Loucy (cell line): ENCODE results near the gene CDK7.

Experiments used
- H2AFZ ChIP-seq: fragments of 200-600 bp; sonication (generic); 2 replicates; pipeline ENCODE4 v1.6.0; 2016; ENCODE audit warnings: antibody characterized with exemption, mild to moderate bottlenecking, low read length, moderate library complexity
- H3F3A ChIP-seq: fragments of 200-600 bp; 2 replicates; pipeline ENCODE4 v1.6.0; 2016; ENCODE audit warnings: antibody characterized with exemption, low read depth, mild to moderate bottlenecking
- H3K27me3 ChIP-seq: fragments of 200-600 bp; sonication (generic); 2 replicates; pipeline ENCODE4 v1.6.1; 2014; ENCODE audit warnings: low read length, mild to moderate bottlenecking; ENCODE audit not compliant: insufficient read depth, poor library complexity, severe bottlenecking
- H3K36me3 ChIP-seq: fragments of 200-600 bp; sonication (generic); 2 replicates; pipeline ENCODE4 v1.6.1; 2016; ENCODE audit warnings: low read length; ENCODE audit not compliant: insufficient read depth
- H3K4me1 ChIP-seq: fragments of 200-600 bp; sonication (generic); 2 replicates; pipeline ENCODE4 v1.5.1; 2014; ENCODE audit warnings: low read length, mild to moderate bottlenecking; ENCODE audit not compliant: insufficient read depth, poor library complexity, severe bottlenecking
- H3K4me2 ChIP-seq: fragments of 200-600 bp; sonication (generic); 2 replicates; pipeline ENCODE4 v1.6.0; 2014; ENCODE audit warnings: antibody characterized with exemption, low read length, low read depth, mild to moderate bottlenecking; ENCODE audit not compliant: poor library complexity, severe bottlenecking
- H3K4me3 ChIP-seq: fragments of 200-600 bp; sonication (generic); 2 replicates; pipeline ENCODE4 v1.5.1; 2014; ENCODE audit warnings: low read length, mild to moderate bottlenecking, mixed read lengths; ENCODE audit not compliant: poor library complexity, severe bottlenecking
- H3K79me2 ChIP-seq: fragments of 200-600 bp; sonication (generic); 2 replicates; pipeline ENCODE4 v1.6.1; 2014; ENCODE audit warnings: low read length; ENCODE audit not compliant: insufficient read depth
- H3K9ac ChIP-seq: fragments of 200-600 bp; sonication (generic); 2 replicates; pipeline ENCODE4 v1.6.0; 2014; ENCODE audit warnings: mild to moderate bottlenecking, low read depth, low read length, moderate library complexity; ENCODE audit not compliant: poor library complexity, severe bottlenecking
- H3K9me2 ChIP-seq: fragments of 200-600 bp; sonication (generic); replicated peaks from 2 replicates; pipeline ENCODE4 v1.6.1; 2016; ENCODE audit warnings: low read depth, low read length, mixed read lengths
- H3K9me3 ChIP-seq: fragments of 200-600 bp; sonication (generic); 2 replicates; pipeline ENCODE4 v1.6.1; 2014; ENCODE audit warnings: mild to moderate bottlenecking, antibody characterized with exemption, low read length, low read depth; ENCODE audit not compliant: insufficient read depth
- H4K20me1 ChIP-seq: fragments of 200-600 bp; sonication (generic); 2 replicates; pipeline ENCODE4 v1.6.0; 2014; ENCODE audit warnings: antibody characterized with exemption, low read length, mild to moderate bottlenecking; ENCODE audit not compliant: insufficient read depth, poor library complexity, severe bottlenecking
- EZH2phosphoT487 ChIP-seq: fragments of 200-600 bp; IDR thresholded peaks from 2 replicates; pipeline ENCODE4 v1.6.1; 2018; ENCODE audit warnings: antibody characterized with exemption, mild to moderate bottlenecking, moderate library complexity, borderline replicate concordance
- TF ChIP-seq, protein P1 (sequence below): fragments of 200-600 bp; sonication (generic); conservative IDR thresholded peaks from 2 replicates; pipeline ENCODE4 v1.5.1; 2014; ENCODE audit warnings: mild to moderate bottlenecking, antibody characterized with exemption, low read length

CDK7 gene

DNA sequence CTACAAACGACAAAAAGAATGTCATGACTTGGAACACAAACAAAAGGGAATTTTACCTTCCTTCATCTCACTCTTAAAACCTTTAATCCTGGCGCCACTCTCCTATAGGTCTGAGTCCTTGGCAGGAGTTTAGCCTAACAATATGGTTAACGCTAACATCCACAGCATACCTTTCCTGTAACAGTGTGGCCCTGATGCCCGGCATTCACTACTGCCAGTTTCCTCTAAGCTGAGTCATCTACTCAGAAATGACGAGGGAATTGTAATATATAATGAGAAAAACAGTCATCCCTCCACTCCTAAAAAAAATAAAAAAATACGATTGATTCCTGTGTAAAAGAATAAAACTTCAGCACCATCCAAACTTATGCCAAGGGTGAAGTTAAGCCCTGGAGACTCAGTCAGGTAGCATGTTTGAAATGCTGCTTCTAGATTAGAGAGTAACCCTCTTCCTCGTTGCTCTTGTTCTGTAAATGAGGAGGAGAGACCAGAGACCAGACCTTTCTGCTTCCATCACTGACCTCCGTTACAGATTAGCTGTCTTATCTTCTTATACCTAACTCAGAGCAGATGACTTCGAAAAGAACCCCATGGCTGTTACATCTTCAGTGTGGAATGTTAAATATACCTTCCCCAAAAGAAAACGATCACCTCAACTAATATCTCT lies 60.5 kb downstream of the CDK7 start:
- Histone ChIP-seq H3K27me3 (no peaks in the 10 kb centered on the region), H3F3A (no peaks in the 10 kb centered on the region), H3K79me2 (no peaks in the 10 kb centered on the region), H3K4me1 (no peaks in the 10 kb centered on the region), H3K9ac (no peak overlapping the region), H2AFZ (no peak overlapping the region), H4K20me1 (no peaks in the 10 kb centered on the region), H3K4me3 (no peak overlapping the region), H3K9me2 (no peaks in the 10 kb centered on the region), H3K4me2 (no peak overlapping the region), H3K36me3 (no peaks in the 10 kb centered on the region), H3K9me3 (no peaks in the 10 kb centered on the region)
- TF ChIP-seq EZH2phosphoT487, result no peak
- TF ChIP-seq, protein P1, sequence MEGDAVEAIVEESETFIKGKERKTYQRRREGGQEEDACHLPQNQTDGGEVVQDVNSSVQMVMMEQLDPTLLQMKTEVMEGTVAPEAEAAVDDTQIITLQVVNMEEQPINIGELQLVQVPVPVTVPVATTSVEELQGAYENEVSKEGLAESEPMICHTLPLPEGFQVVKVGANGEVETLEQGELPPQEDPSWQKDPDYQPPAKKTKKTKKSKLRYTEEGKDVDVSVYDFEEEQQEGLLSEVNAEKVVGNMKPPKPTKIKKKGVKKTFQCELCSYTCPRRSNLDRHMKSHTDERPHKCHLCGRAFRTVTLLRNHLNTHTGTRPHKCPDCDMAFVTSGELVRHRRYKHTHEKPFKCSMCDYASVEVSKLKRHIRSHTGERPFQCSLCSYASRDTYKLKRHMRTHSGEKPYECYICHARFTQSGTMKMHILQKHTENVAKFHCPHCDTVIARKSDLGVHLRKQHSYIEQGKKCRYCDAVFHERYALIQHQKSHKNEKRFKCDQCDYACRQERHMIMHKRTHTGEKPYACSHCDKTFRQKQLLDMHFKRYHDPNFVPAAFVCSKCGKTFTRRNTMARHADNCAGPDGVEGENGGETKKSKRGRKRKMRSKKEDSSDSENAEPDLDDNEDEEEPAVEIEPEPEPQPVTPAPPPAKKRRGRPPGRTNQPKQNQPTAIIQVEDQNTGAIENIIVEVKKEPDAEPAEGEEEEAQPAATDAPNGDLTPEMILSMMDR, result no peak

DNA sequence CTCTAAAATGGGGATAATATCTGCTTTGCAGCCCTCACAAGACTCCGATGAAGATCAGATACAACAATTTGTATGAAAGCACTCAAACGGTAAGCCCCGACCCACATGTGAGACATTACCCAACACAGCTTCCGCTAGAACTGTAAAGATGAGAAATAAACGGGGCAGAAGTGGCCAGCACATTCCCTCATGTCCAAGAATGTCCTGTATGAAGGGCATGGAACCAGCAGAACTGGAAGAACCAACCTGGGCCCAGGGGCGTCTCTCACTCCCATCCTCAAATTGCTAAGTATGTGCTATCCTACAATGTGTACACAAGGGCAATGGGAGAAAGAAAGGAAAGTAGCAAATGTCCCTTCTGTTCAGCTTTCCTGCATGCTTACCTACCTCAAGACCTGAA lies 64.9 kb downstream of the CDK7 start:
- TF ChIP-seq, protein P1, result no peak
- no peak for TF ChIP-seq EZH2phosphoT487
- Histone ChIP-seq H3K27me3 (no peaks in the 10 kb centered on the region), H3K9ac (no peak overlapping the region), H3F3A (no peaks in the 10 kb centered on the region), H3K4me2 (no peak overlapping the region), H3K9me2 (no peaks in the 10 kb centered on the region), H3K4me3 (no peak overlapping the region), H3K9me3 (no peaks in the 10 kb centered on the region), H3K4me1 (no peaks in the 10 kb centered on the region), H3K79me2 (no peaks in the 10 kb centered on the region), H2AFZ (no peak overlapping the region), H4K20me1 (no peaks in the 10 kb centered on the region), H3K36me3 (no peaks in the 10 kb centered on the region)

DNA sequence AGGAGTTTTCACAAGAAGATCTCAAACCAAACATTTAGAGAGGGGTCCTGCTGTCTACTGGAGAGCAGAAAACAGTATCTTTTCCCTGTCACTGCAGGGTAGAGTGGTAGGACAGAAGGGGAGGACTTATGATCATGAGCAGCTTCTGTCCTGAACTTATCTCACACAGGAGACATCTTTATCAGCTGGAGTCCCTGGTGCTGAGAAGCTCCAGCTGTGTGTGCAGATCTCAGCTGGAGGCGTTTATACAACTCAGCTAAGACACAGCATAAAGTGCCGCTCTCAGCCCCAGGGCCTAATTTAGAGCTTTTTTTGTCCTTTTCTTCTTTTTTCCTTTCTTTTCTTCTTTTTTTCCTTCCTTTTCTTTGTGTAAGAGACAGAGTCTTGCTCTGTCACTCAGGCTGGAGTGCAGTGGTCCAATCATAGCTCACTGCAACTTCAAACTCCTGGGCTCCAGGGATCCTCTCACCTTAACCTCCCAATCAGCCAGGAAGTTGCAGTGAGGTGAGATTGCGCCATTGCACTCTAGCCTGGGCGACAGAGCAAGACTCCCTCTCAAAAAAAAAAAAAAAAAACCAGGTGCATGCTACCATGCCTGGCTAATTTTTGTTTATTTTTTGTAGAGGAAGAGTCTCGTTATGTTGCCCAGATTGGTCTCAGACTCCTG lies 66.0 kb downstream of the CDK7 start:
- no peaks in the 10 kb centered on the region for H3K9me3 ChIP-seq
- no peak overlapping the region for H2AFZ ChIP-seq
- H4K20me1 ChIP-seq, result no peaks in the 10 kb centered on the region
- H3K36me3 ChIP-seq, result no peaks in the 10 kb centered on the region
- H3K4me2 ChIP-seq, result no peak overlapping the region
- no peaks in the 10 kb centered on the region for H3F3A ChIP-seq
- H3K9me2 ChIP-seq, result no peaks in the 10 kb centered on the region
- H3K9ac ChIP-seq, result no peak overlapping the region
- H3K4me3 ChIP-seq, result no peak overlapping the region
- no peaks in the 10 kb centered on the region for H3K79me2 ChIP-seq
- no peaks in the 10 kb centered on the region for H3K27me3 ChIP-seq
- TF ChIP-seq EZH2phosphoT487, result no peak
- TF ChIP-seq, protein P1, result no peak
- H3K4me1 ChIP-seq, result no peaks in the 10 kb centered on the region
